ELR (cell line): ENCODE results near the gene ADNP.
A peak's percentile ranks its signal among the peaks of the same experiment; 100 is the strongest.

Experiments used
- DNase-seq: peaks from one replicate; pipeline ENCODE4 v3.0.0-alpha.2; 2015; ENCODE audit warnings: low read depth

ADNP gene

GRCh38 chr20:50850721-50851286, 80.4 kb downstream of the ADNP start:
- DNase-seq: no peak

DNA sequence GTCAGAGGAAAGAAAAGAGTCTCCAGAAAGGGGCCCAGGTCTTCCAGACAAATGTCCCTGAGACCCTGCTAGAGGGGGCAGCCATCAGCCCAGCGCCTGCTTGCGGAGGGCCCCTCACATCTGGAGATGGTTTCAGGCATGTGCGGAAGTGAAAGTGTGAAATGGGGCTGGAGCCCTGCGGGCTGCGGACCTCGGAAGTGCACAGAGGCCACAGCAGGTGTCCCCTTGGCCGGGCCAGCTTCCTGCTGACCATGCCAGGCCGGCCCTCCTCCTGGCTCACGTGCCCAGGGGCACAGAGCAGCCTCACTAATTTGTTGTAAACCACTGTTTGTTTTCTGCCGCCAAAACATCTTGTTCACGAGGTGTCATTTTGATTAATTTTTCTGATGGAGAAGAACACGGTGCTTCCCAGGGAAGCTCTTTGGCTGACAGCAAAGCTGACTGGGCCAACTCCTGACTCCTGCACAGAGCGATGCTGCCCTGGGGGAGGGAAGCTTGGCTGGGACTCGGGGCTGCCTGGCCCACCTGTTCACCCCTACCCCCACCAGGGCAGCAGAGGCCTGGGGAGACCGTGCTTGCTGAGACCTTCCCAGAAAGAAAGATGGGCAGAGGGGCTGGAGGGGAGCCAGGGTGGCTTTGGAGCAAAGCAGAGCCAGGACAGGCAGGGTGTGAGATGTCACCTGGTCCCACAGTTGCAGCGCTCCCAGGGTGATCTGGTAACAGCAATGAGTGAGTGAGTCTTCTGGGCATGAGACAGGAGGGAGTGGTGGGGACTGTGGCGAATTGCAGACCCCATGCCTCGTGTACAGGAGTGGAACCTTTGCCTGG, 82.2 kb downstream of the ADNP start:
- no peak for DNase-seq

GRCh38 chr20:50848341-50848808, 82.9 kb downstream of the ADNP start:
- DNase-seq: no peak

- DNase-seq: no peak
Observed at GRCh38 chr20:50845566-50846215, 85.5 kb downstream of the ADNP start.

DNA sequence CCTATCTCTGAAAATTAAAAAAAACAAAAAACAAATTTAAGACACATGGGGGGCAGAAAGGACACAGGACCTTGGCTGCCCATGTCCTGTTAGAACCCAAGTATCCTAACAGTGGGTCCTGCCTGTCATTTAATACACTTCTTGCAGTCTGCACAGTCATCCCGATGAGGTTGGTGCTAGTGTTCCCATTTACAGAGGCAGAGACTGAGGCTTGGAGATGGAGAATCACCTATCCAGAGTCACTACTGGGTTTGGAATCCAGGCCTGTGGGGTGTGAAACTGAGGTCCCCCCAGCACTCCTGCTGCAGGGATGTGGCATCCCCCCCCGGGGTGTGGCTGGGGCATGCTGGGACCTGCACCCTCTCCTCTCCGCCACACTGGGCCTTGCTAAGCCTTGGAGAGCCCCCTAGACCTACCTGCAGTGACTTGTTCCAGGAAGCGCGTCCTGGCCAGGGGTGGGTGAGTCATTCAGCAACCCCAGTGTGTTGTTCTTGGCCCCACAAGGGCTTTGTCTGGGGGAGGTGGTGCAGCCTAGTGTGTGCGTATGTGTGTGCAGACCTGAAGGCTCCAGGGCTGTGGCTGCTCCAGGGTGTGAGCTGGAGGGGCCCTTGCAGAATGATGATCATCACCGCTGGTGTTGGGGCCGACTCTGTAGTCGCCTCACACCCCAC, 86.7 kb downstream of the ADNP start:
- peak; percentile 87 for DNase-seq

DNA sequence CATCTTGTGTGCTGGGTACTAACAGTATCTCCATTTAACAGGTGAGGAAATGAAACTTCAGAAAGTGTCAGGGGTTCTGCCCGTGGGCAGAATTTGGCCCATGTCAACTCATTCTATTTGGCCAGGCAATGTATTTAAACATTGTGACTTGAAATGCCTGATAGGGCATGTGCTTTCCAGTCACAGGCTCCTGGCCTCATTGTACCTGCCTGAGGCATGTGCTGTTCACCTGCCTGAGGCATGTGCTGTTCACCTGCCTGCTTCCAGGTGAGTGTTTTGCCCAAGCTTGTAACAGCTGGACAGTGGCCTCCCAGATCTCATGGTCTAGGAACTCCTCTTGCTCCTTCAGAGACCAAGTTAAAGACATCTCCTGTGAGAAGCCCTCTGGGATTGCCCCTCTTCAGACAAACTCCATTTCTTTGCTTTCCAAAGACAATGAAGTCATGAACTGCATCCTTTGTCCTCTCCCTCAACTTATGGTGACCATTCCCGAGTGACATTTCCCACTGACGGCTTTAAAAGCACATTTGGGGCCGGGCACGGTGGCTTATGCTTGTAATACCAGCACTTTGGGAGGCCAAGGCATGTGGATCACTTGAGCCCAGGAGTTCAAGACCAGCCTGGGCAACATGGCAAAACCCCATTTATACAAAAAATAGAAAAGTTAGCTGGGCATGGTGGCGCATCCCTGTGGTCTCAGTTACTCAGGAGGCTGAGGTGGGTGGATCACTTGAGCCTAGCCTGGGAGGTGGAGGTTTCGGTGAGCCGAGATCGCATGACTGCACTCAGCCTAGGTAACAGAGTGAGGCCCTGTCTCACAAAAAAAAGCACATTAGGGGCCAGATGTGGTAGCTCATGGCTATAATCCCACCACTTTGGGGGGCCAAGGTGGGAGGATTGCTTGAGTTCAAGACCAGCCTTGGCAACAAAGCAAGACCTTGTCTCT, 87.6 kb downstream of the ADNP start:
- DNase-seq: no peak

DNA sequence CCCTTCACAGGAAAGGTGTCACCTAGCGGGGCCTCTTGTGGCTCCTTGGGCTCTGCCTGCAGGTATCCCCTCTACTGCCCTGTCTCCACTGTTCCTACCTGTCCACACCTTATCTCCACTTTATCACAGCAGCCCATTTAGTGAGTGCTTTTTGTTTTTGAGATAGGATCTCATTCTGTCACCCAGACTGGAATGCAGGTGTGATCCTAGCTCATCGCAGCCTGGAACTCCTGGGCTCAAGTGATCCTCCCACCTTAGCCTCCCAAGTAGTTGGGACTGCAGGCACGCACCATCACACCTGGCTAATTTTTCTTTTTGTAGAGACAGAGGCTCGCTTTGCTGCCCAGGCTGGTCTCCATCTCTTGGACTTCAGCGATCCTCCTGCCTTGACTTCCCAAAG, 88.4 kb downstream of the ADNP start:
- DNase-seq: no peak
